HL-60/S4 (cell line): ENCODE measurements around the gene ESRRB.

Experiments
- in situ Hi-C: fragments of 300-500 bp; cut with MboI; formaldehyde crosslinking; loops from 2 replicates; pipeline ENCODE4 v1.14.3; 2022; ENCODE audit warnings: low sequenced_read_pairs

ESRRB gene

DNA sequence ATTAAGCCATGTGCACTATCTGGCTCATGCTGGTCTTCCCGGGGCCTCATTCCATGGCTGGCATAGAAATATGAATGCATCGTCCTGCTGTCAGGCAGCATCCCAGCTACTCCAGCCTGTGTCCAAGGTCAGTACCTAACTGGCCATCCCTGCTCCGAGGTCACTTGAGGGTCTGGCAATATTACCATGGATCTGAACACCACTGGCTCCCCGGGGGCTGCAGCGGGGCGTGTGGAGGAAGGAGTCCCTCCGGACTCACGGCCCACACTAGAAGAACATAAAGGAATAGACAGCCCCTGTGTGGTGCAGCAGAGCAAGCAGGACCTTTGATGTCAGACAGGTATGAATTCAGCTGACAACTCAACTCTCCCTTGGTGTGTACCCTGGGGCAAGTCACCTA is 19.2 kb downstream of the ESRRB start:
- in situ Hi-C loops = loop anchor here (25.0 kb wide), 1 partner anchor 333 kb away; no protein-coding TSS in a partner anchor

DNA sequence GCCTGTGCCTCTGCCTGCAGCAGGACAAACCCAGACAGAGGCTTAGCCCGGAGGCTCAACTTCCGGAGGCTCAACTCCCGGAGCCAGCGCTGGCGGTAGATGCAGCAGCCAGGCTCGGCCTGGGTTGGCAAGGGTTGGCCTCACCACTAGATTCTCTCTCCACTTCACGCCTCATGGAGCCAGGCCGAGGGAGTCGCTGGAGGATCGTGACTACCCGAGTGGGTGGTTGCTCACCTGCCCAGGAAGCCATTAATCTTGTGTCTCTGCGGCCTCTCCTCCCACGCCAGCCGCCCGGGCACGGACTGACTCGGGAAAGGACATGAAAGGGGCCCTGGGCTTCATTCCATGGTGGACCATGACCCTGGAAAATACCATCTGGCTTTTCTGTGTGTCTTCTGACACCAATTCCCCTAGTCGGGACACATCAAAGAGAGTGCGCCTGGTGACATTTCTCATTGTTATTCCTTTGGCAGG is 20.8 kb downstream of the ESRRB start:
- in situ Hi-C loops = loop anchor here (25.0 kb wide), 1 partner anchor 334 kb away; no protein-coding TSS in a partner anchor

DNA sequence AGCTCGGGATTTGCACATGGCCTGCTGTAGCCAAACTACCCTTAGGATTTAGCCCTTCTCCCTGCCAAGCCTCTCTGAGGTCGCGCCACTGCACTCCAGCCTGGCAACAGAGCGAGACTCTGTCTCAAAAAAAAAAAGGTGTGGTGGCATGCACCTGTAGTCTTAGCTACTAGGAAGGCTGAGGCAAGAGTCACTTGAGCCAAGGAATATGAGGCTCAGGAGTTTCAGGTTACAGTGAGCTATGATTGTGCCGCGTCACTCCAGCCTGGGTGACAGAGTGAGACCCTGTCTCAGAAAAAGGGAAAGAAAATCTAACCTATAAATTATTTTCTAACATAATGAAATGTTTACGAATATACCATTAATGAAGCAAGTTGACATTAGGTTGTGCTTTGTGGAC is 29.7 kb downstream of the ESRRB start:
- in situ Hi-C loops = no loop called here

DNA sequence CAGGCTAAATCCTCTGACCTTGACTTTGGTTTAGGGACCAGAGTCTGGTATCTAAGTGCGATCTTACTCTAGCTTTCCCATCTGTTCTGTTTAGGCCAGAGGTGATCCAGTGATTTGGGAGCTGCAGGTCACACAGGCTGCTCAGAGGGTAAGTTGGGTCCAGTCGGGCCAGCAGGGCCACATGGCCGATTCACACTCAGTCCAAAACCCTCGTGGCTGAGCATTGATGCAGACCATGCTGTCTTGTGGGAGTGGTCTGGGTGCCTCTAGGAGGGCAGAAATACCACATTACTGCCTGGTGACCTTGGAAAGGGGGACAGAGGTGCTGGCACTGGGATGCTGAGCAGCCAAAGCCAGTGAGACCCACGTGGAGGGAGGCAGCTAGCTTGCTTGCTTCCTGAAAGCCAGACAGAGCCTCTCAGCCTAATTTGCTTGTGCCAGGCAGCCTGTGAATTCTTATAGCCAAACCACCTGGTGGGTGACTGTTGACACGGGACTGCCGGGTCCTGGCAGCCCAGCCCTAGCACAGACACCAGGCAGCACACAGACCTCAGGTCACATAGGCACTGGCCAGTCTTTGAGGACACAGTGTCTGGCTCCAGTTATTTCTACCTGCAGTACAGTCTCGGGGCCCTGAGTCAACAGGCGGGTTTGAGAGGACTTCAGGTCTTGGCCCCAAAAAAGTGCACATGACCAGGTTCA is 31.7 kb downstream of the ESRRB start:
- in situ Hi-C loops = no loop called here

DNA sequence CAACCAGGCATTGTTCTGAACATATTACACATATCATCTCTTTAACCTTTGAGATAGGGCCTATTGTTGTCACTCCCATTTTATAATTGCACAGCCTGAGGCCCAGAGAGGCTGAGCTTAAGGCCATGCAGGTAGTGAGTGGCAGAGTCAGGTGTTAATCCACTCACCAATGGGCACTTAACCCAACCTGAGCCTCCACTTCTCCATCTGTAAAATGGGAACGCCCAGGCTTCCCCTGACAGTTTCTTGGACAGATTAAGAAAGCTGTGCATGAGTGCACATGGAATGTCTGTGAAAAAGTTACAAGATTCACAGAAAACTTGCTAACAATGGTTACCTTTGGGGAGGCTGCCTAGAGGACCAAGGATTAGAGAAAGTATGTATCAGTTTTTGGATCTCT is 32.9 kb downstream of the ESRRB start:
- in situ Hi-C loops = no loop called here

DNA sequence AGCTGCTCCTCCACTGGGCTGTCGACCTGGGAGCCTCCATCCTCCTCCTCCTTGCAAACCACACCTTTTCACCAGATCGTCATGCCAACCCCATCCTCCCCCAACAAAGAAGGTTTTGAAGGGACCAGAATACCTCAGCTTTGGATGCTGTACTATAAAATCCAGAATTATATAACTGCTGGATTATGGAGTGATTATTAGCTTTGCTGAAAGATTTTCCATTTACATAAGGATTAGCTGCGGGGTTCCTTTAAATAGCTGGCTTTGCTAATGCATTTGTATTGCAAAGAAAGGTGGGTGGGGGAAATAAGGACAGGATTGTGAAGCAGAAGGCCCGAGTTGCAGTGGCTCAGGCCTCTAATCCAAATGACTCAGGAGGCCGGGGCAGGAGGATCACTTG is 36.6 kb downstream of the ESRRB start:
- in situ Hi-C loops = no loop called here

DNA sequence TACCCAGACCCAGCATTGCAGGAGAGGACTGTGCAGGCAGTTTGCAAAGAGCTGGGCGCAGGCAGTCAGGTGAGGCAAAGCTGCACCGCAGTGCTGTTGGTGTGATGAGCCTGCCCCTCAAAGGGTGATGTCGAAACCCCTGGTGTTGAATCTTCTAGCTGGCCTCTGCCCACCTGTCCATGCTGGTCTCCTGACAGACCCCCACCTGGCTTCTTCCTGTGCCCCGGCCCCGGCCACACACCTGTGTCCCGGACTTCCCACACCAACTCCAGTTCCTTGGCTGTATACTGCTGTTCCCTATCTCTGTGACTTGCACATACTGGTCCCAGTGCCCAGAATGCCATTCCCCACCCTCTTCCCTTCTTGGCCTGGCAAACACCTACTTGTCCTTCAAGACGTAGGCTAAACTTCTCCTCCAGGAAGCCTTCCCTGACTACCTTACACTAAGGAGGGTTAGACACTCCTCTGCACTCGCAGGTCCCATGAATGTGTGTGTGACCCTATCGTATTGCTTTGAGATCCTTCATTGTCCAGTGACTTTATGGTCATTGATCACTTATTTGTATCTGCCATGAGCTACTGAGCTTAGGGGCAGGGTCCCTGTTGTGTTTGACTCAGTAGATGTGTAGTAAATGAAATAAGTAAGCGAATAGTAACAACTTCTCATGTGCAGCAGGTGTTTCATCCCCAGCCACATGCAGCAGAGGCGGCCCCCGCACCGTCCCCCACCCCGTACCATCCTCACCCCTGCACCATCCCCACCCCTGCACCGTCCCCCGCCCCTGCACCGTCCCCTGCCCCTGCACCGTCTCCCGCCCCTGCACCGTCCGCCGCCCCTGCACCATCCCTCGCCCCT is 37.4 kb downstream of the ESRRB start:
- in situ Hi-C loops = no loop called here

DNA sequence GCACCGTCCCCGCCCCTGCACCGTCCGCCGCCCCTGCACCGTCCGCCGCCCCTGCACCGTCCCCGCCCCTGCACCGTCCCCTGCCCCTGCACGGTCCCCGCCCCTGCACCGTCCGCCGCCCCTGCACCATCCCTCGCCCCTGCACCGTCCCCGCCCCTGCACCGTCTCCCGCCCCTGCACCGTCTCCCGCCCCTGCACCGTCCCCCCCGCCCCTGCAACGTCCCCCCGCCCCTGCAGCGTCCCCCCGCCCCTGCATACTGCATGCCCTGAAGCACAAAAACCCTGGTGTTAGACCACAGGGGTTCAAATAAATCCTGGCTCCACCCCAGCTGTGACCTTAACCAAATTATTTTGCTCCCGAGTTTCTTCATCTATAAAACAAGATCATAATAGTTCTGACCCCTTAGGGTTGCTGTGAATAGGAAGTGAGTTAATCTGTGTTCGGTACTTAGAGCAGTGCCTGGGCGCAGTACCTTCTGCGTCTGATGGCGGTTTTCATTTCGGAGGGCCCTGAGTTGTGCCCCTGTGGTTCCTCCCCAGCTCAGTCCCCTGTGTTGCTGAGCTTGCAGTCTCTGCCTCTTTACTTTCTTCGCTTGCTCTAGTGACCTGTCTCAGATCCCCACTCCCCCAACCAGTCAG is 38.1 kb downstream of the ESRRB start:
- in situ Hi-C loops = no loop called here

DNA sequence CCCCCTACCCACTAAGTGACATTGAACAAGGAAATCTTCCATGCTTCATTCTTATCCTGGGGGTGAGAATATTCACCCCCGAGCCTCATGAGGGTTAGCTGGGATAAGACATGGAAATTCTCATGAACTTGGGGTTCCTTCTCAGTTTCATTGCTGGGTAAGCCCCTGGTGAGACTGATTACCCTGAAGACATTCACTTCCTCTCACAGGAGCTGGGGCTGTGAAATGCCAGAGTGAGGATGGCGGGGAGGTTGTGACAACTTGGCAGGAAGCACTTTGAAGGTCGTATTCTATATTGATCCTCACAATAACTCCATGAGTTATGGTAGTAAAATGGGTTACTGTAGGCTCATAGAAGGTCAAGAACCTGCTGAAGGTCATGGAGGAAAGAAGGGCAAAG is 43.5 kb downstream of the ESRRB start:
- in situ Hi-C loops = no loop called here

DNA sequence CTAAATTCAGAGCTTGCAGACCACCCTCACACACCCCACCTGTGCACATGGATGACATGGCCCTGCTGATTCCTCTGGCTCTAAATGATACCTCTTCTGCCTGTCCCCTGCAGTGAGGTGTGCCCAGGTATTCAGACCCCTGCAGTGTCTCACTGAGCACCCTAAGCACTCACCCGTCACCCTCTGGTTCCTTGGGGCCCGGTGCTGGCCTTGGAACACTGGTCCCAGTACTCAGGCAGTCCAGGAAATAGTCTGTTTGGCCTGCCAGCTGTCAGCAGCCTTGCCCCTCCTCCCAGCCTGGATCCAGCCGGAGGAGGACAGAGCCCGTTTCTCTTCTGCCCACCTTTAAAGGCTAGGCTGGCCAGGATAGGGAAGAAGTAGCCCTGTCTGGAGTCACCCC is 44.9 kb downstream of the ESRRB start:
- in situ Hi-C loops = no loop called here

DNA sequence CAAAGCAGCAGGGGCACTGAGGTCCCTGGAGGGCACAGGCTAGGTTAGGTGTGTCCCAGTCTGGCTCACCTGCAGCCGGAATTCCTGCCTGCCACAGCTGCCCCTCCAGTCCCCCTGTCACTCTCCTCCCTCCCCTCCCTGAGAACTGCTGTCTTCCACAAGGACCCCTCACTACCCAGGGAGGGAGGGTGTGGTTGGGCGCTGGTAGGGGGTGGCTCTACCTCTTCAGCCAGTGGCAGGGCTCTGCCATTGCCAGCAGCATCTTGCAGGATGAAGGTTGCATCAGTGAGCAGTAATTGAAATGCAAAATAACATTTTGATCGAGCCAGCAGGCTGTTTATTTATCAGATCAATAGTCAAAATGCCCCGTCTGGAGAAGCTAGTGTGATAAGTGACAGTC is 45.7 kb downstream of the ESRRB start:
- in situ Hi-C loops = no loop called here

DNA sequence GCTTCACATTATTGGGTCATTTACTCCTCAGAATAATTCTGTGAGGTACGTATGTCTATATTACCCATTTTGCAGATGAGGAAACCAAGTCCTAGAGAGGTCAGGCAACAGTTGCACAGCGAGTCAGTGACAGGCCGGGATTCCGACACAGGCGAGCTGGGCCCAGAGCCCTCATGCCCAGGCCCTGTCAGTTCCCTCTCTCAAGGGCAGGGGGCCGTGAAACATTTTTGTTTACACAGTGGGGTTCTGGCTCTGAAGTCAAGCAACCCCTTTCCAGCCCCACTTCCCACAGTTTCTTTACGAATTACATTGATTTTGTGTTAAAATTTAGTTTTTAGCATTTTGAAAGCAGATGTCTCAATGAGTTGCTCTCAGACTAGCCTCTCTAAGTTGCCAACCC is 46.7 kb downstream of the ESRRB start:
- in situ Hi-C loops = no loop called here

DNA sequence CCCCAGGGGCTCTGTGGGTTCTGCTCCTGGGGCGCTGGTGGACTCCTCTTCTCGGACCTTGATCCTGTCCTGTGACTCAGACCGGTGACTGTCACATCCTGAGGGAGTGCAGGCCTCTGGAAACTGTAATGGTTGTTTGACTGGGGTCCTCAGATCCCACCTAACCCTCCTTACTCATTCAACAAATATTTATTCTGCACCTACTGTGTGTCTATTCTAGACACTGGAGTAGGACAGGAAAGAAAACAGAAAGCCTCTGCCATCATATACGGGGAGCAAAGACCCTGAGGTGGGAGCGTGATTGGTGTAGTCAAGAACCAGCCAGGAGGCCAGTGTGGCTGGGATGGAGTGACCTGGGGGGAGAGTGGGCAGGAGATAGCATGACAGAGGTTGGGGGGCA is 47.6 kb downstream of the ESRRB start:
- in situ Hi-C loops = no loop called here

DNA sequence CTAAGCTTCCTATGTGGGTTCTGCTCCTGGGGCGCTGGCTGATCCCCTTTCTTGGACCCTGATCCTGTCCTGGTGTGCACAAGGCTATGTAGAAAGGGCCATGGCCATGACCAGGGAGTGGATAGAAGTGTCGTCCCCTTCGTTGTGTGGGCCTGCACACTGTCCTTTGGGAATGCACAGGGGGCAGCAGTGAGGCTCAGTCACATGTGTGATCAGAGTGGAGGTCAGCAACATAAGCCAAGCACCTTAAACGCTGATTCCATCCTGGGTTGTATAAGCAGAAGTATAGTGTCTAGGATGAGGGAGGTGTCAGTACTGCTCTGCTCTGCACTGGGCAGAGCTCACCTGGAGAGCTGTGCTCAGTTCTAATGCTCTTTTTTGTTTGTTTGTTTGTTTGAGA is 48.4 kb downstream of the ESRRB start:
- in situ Hi-C loops = no loop called here

DNA sequence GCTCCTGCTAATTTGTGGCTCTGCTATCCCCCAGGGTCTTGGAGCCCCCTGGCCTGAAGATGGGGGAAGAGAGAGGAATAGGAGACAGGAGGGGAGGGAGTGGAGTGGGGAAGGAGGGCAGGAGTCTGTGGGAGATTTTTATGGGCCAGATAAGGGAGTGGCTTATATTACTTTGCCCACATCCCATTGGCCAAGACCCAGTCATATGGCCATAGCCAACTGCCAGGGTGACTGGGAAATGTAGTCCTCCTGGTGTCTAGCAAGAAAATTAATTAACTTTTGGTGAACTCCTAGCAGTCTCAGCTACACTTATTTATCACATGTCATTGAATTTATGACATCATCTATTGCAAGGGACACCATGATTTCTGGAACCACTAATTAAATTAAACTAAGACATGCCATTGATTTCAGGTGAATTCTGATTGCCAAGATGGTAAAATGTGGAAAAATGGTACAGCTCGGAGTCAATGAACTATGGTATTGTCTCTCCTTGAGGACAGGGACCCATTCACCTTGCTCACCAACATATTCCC is 50.3 kb downstream of the ESRRB start:
- in situ Hi-C loops = no loop called here

DNA sequence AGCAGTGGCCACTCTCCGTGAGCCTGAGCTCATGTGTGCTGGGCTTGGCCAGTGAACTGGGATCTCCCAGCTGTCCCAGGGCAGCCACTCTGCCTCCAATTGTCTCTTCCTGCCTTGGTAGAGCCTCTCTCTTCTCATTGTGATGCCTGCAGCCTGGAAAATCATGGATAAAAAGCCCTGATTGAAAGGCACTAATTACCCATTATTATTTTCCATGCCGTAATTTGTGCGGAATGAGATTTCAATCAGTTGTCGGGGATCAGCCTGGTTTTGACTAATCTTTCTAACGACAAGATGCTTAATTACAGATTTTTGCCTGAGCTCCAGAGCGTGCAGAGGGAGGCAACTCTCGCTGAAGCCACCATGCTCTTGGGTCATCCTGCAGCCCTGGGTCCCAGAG is 52.7 kb downstream of the ESRRB start:
- in situ Hi-C loops = no loop called here

DNA sequence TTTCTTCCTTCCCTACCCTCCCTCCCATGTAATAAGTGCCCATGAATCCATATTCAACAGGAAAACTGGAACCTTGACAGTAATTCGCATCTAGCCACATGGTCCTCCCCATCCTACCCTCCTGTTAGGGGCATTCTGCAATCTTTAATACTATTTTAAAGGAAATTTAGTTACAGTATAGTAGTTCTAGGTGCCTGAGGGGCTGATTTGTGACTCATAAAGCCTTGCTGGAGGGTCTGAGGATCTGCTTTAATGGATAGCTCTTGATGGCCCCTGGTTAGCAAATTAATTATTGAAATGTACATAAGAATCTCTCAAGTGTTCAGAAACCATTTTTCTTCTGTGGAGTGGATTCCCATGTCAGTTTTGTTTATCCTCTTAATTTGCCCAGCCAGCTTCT is 54.1 kb downstream of the ESRRB start:
- in situ Hi-C loops = no loop called here

DNA sequence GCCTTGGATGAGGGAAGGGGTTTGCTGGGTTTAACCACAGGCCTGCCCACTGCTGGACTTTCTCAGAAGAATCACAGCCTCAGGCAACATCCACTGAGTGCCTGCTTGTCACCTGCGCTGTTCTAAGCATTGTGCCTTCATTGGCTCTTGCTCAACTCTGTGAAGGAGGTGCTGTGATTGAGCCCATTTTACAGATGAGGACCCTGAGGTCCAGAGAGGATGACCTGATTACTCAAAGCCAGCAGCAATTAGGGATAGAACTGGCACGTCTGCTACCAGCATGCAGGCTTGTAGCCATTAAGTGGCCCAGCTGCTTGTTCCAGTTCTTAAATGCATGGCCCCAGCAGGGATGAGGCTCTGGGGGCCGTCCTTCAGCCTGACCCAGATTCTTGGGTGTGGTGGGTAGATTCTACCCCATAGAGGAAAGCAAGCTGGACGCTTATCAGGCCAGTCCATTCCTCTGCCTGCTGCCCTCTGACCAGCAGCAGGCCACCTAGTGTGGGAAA is 54.6 kb downstream of the ESRRB start:
- in situ Hi-C loops = no loop called here

DNA sequence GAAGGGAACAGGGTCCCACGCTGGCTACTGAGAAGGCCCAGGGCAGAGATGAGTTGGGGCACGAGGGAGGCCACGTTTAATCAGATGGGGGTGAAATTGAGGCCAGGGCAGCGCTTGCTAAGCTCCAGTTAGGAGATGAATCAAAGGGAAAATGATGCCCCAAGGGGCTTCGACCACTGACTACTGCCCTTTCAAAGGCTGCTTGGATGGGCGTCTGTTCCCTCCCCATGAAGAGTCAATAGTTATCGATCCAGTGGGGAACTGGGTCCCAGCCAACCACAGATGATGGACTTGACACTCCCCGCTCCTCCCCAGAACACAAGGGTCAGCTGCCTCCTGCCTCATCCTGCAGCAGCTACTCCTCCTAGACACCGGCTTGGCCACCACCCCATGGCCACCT is 55.6 kb downstream of the ESRRB start:
- in situ Hi-C loops = no loop called here

DNA sequence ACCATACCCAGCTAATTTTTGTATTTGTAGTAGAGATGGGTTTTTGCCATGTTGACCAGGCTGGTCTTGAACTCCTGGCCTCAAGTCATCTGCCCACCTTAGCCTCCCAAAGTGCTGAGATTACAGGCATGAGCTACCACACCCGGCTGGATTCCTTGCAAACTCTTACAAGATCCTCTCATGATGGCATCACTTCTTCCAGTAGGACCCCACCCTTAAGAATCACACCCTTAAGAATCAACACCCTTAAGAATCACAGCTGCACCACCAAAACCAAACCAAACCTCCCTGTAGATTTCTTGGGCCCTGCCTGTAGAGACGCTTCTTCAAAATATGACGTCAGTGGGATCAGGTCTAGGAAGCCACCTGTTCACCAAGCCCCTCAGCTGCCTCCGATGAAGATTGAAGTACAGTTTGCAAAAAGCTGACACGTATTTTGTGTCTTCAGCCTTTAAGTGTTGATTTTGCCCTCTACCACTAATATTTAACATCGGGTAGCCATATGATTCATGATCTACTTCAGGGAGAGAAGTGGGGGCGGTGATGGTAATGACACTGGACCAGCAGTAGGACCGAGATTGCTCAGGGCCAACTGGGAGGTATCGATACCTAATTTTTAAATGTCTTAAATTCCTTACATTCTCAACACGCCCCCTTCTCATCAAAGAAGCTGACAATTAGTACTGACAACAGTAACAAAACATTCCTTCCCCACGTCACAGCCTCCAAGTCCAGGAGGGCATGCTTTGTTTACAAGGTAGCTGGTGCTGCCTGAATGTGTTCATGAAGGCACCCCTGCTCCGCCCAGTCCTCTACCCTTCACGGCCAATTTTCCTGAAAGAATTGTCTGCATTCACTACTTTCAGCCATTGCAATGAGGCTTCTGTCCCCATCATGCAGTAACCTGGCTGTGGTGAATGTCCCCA is 57.2 kb downstream of the ESRRB start:
- in situ Hi-C loops = no loop called here
